Activated CD8-positive, alpha-beta memory T cell treated with anti-CD3 and anti-CD28 coated beads, Interleukin-2, amount 50 U/mL, for 1 hour (primary cell): ENCODE data around the gene PTTG1.

ENCODE experiments used
- DNase-seq: peaks from one replicate; pipeline ENCODE4 v3.0.0-alpha.2; 2020; ENCODE audit errors: extremely low read depth

Gene PTTG1

GRCh38 chr5:160421625-160422258, at the start of gene PTTG1:
Gene PTTG1, plus strand, starts transcription at chr5:160421855. Its CDS starts 458 bp downstream, at chr5:160422313.
- DNase-seq: peak; percentile 66

- no peak for DNase-seq
Measured at GRCh38 chr5:160375166-160375565, 46.5 kb upstream of the PTTG1 start.

- no peak for DNase-seq
Measured at GRCh38 chr5:160375701-160376100, 46.0 kb upstream of the PTTG1 start.

DNA sequence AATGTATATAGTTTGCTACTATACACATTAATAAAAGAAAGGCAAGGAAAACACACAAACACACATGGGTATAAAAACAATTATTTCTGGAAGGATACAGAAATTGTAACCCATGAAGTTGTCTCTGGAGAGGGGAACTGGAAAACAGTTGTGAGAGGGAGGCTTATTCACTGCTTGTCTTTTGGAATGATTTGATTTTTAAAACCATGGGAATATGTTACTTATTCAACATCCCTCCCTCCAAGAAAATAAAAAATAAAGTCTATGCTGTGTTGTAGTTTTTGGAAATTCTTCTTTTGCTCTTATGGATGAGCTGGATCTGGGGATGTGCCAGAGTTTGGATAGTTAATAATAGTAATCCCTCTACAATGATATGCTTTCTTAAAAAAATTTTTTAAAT, 45.2 kb upstream of the PTTG1 start:
- no peak for DNase-seq

- DNase-seq: no peak
Measured at GRCh38 chr5:160377651-160378050, 44.0 kb upstream of the PTTG1 start.

DNA sequence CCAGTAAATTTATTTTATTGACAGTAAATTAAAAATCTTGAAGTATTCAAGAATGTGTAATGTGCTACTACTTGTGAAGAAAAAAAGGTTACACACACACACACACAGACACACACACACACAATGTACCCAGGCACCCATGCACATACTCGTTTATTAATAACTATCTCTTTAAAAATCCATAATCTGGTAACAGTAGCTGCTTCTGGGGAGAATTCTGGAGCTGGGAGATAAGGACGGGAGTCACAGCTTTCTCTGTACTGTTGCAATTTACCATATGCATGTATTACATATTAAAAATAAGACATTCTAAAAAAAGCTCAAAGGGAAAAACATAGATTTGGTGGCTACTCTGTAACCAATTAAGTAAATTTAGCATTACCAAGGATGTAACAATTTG, 43.3 kb upstream of the PTTG1 start:
- DNase-seq: no peak

DNA sequence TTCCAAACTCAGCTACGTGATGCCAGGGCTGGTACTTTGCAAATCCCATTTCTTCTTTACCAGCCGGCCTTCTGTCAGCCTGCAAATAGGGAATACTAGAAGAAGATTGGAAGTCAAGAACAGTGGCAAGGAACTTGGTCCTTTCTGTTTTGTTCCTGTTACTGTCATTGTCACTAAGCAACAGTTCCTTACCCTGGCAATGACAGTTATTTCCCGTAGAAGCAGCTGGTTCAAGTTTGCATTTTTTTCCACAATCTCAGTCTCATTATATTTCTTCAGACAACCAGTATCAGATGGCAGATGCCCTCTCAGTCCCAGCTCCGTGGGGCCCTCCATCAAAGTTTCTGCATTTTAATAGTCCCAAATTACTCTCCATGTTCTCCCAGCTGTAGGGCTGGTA, 42.1 kb upstream of the PTTG1 start:
- no peak for DNase-seq

- no peak for DNase-seq
Measured at GRCh38 chr5:160380041-160380440, 41.6 kb upstream of the PTTG1 start.

DNA sequence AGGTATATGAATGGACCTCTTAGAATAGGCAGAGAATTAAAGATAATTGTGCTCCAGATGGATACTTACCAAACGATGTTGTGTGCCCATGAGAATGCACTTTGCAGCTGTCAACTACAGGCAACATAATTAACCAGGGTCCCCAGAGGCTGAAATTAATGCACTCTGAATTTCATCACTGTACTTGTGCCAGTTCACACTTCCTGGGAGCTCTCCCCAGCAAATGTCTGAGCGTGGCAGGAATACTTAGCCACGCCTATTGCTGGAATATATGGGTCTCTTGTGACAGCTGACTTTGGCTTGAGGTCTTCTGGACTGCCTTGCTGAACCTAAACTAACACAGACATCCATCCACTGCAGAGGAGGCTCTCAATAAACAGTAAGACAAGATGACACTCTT, 39.3 kb upstream of the PTTG1 start:
- DNase-seq: no peak

DNA sequence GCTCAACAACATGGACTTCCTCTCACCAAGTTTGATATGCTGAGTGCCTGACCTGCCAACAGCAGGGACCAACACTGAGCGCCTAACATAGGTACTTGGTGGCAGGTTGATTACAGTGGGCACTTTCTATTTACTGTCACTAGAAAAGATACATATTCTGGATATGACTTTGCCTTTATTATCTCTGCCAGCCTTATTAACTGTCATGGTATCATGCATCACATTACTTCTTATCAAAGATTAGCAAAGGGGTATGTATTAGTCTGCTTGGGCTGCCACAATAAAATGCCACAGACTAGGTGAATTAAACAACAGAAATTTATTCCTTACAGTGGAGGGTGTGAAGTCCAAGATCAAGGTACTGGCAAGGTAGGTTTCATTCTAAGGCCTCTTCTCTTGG, 37.0 kb upstream of the PTTG1 start:
- DNase-seq: no peak

DNA sequence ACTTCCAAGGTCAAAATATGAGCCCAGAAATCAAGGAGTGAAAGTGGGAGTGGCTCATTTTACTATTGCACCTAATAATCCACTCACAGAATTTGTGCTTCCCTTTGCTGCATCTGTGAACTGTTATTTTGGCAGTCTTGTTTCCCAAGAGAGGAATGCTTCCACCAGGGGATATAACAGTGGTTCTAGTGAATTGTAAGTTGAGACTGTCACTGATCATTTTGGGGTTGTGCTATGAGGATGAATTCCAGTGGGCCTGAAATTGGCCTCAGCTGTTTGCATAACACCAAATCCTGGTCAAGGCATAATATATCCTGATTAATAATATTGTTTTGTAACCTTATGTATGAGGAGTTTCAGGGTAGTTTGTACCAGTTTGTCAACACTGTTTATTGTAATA, 36.2 kb upstream of the PTTG1 start:
- DNase-seq: no peak

DNA sequence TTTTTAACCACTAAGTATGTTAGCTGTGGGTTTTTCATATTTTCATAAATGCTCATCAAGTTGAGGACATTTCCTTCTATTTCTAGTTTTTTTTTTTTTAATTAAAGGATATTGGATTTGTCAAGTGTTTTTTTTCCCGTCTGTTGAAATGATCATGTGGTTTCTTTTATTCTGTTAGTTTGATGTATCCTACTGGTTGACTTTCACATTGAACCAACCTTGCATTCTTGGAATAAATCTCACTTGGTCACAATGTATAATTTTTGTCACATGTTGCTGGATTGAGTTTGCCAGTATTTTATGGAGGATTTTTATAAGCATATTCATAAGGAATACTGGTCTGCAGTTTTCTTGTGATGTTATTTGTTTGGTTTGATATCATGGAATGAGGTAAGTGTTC, 34.2 kb upstream of the PTTG1 start:
- DNase-seq: no peak

- DNase-seq: no peak
Measured at GRCh38 chr5:160390787-160391696, 30.6 kb upstream of the PTTG1 start.

- DNase-seq: no peak
Measured at GRCh38 chr5:160395111-160395510, 26.5 kb upstream of the PTTG1 start.

GRCh38 chr5:160397492-160397891, 24.2 kb upstream of the PTTG1 start:
- DNase-seq: no peak

GRCh38 chr5:160398806-160399205, 22.8 kb upstream of the PTTG1 start:
- DNase-seq: no peak

DNA sequence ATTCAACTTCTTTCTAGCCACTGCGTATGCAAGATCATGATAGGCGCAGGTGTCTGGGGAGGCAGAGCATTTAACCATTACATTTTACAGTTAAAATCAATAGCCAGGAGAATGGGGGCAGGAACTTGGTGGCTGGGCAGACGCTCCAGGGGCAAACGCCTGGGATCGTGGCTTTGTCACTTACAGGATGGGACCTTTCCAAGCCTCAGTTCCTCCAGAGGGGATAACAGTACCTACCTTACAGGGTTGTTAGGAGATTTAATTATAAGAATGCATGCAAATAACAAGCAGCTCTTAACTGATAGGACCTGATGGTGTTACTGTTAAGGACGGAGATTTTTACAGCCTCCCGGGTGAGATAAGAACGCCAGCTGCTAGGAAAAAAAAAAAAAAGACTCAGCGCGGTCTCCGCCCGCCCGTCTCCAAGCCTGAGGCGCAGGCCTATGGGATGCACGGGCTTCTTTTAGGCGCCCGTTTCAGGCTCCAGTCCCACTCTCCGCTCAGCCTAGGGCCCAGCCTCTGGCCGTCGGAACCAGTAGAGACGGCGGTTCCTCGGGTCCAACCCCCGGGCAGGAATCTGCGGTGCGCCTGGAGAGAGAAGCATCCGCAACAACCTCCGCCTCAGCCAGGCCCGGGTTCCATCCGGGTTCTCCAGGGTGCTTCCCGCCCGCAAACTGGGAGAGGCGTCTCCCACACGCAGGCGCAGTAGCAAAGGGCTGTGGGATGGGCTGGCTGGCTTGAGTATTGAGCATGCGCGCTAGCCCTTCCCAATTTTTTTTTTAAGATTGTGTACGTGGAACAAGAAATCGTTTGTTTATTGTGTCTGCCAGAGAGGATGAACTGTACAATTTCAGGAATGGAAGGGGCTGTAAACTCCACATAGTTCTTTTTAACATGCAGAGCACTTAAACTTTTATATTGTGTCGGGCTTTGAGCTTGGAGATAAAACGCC, 22.0 kb upstream of the PTTG1 start, which contains the start of gene FAM200C:
FAM200C (minus strand) TSS at position 653 of the 952 bp plus-strand sequence. CDS start 4,564 bp downstream, outside the sequence.
- DNase-seq: peak; percentile 24

DNA sequence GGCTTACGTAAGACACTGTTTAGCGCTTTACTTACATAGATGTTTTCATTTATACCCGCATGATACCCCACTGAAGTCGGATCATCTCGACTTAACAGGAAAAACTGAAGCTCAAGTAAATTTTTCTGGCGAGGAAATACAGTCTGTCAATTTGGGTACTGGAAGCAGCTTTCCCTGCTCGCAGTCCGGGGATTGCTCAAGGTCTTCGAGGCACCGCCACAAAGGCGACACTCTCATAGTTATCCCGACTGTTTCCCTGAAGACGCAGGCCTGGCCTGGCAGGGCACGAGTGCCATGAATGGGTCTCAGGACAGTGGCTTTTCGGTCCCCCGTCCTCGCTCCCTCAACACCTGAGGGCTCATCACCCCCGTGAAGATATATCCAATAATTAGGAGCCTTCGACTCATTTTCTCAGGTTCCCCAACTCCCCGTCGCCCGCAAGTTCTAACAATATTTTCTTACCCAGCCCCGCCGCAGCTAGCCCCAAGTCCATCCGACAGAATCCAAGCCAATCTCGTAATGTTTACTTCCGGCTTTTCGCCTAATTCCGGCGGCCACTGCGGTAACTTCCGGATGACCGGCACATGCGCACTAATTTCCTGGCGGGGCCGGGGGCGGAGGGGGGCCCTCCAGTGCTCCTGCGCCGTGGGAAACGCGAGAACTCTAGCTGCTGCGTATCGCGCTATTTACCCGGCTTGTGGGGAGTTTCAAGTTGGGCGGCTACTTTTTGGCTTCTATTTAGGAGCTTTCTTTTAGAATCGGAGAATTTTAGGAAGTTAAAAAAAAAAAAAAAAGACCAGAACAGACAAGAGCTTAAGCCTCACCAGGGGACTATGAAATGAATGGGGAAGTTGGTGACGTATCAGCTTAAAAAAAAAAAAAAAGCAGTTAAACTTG, 2.8 kb upstream of the PTTG1 start, which contains the start of gene SLU7:
SLU7 (minus strand) TSS at position 521 of the 897 bp plus-strand sequence. CDS start 3,787 bp downstream, outside the sequence.
- DNase-seq: peak; percentile 75

GRCh38 chr5:160419458-160420330, 2.0 kb upstream of the PTTG1 start:
- no peak for DNase-seq

DNA sequence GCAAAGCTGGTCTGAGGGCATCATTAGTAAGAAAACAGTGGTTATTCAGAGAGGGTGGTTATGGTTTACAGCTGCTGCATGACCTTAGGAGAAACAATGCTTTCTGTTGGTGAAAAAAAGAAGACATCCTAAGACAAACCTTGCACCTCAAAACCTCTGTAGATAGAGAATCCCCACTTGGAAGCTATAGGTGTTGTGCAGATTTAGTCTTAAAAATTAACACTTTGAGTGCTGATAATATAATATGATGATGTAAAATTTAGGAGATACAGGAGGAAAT, 1.4 kb upstream of the PTTG1 start:
- no peak for DNase-seq
